HepG2 (cell line): ENCODE measurements around the gene BIN1. TPM values are rescaled to one million over a fixed set of nuclear protein-coding genes. Genes with fewer than 3 reads are reported as not detected.

Experiments
- ATAC-seq: fragments of 200-7000 bp; cut with Tn5 transposase; 3 replicates; pipeline ENCODE4 v1.9.1; 2020; ENCODE audit warnings: mild to moderate bottlenecking, moderate library complexity
- BruUV-seq: library from RNA; stranded (reverse); fragments of 400-500 nt; replicated peaks from 2 replicates; lab custom pipeline; 2021; lab: Mats Ljungman, UMichigan
- CTCF ChIA-PET: fragments of 300-600 bp; formaldehyde crosslinking; extraction: SDS; loops from one replicate; lab custom pipeline; 2021; ENCODE audit warnings: low total read pairs, inconsistent platforms, low intra/inter-chr PET ratio; lab: Yijun Ruan, JAX
- POLR2A ChIA-PET: fragments of 350-600 bp; sonication (Branson Sonifier 250); formaldehyde crosslinking; loops from one replicate; lab custom pipeline; 2020; ENCODE audit warnings: antibody characterized with exemption, inconsistent platforms; lab: Yijun Ruan, JAX
- DNase-seq: peaks from one replicate; pipeline ENCODE4 v3.0.0-alpha.2; 2015; ENCODE audit warnings: low spot score
- FAIRE-seq: peaks from 3 replicates; lab custom pipeline; 2011; peaks lifted over from hg19 to GRCh38; lab: Jason Lieb, UNC
- H2AFZ ChIP-seq: one replicate; pipeline ENCODE4 v1.6.1; 2011; ENCODE audit warnings: low read length, inconsistent platforms
- H3K27ac ChIP-seq: fragments of 300-600 bp; 3 replicates; pipeline ENCODE4 v1.8.0; 2011; ENCODE audit warnings: mixed run types, mild to moderate bottlenecking, mixed read lengths, low read length, inconsistent platforms; ENCODE audit not compliant: insufficient read depth; ENCODE audit errors: extremely low read length
- H3K27me3 ChIP-seq, 2 experiments: fragments of 200-600 bp in 1 of 2; 2 replicates in 1 of 2; 3 replicates in 1 of 2; pipeline versions ENCODE4 v1.6.0 to v1.8.0; 2011; ENCODE audit warnings: low read length in 2 of 2, mild to moderate bottlenecking in 2 of 2, moderate library complexity in 2 of 2, inconsistent platforms in 1 of 2; ENCODE audit not compliant: insufficient read depth in 2 of 2, control insufficient read depth in 1 of 2
- H3K36me3 ChIP-seq, 2 experiments: fragments of 200-600 bp in 1 of 2; replicated peaks in 1 of 2; 2 replicates in 1 of 2; 3 replicates in 1 of 2; pipeline versions ENCODE4 v1.5.1 to v1.8.0; 2011; ENCODE audit warnings: low read length in 2 of 2, inconsistent platforms in 1 of 2; ENCODE audit not compliant: insufficient read depth in 2 of 2, control insufficient read depth in 1 of 2
- H3K4me1 ChIP-seq: 2 replicates; pipeline ENCODE4 v1.5.1; 2012; ENCODE audit warnings: low read length, inconsistent platforms; ENCODE audit not compliant: insufficient read depth
- H3K4me2 ChIP-seq: 2 replicates; pipeline ENCODE4 v1.6.0; 2011; ENCODE audit warnings: low read depth, low read length, inconsistent platforms
- H3K4me3 ChIP-seq, 3 experiments: fragments of 200-600 bp in 1 of 3; sonication (generic), shearing (Covaris generic) in 1 of 3; replicated peaks in 1 of 3; 2 replicates each; pipeline ENCODE4 v1.5.1; 2011 to 2016; ENCODE audit warnings: low read length in 3 of 3, inconsistent platforms in 2 of 3, low read depth in 2 of 3, mild to moderate bottlenecking in 2 of 3, control low read depth in 1 of 3, mixed read lengths in 1 of 3; ENCODE audit not compliant: insufficient read depth in 1 of 3
- H3K79me2 ChIP-seq: one replicate; pipeline ENCODE4 v1.6.1; 2011; ENCODE audit warnings: low read length, inconsistent platforms; ENCODE audit not compliant: insufficient read depth
- H3K9ac ChIP-seq: 2 replicates; pipeline ENCODE4 v1.6.0; 2011; ENCODE audit warnings: mild to moderate bottlenecking, low read depth, low read length, inconsistent platforms; ENCODE audit not compliant: insufficient read depth
- H3K9me3 ChIP-seq: 2 replicates; pipeline ENCODE4 v1.5.1; 2012; ENCODE audit warnings: mild to moderate bottlenecking, low read length
- H4K20me1 ChIP-seq: 2 replicates; pipeline ENCODE4 v1.6.0; 2011; ENCODE audit warnings: inconsistent platforms, mild to moderate bottlenecking, low read length, moderate library complexity; ENCODE audit not compliant: insufficient read depth
- HNRNPH1 ChIP-seq: fragments of 200-400 bp; formaldehyde crosslinking; optimal IDR thresholded peaks from 2 replicates; pipeline ENCODE3; 2017; ENCODE audit warnings: mild to moderate bottlenecking, low read depth, low read length
- MAFF ChIP-seq: IDR thresholded peaks from 2 replicates; pipeline ENCODE4 v1.6.1; 2011; ENCODE audit warnings: low read depth, low read length, improper control_type of control experiment
- MAFK ChIP-seq, 2 experiments: IDR thresholded peaks in 1 of 2; conservative IDR thresholded peaks in 1 of 2; 2 replicates each; pipeline ENCODE4 v1.6.1; 2011; ENCODE audit warnings: improper control_type of control experiment in 2 of 2, low read length in 2 of 2
- NR2F6 ChIP-seq, 2 experiments: IDR thresholded peaks; 2 replicates each; pipeline ENCODE4 v1.6.1; 2016; ENCODE audit warnings: antibody characterized with exemption in 1 of 2, mild to moderate bottlenecking in 1 of 2
- TEAD3 ChIP-seq: optimal IDR thresholded peaks from 2 replicates; pipeline ENCODE3; 2016; ENCODE audit warnings: borderline replicate concordance
- ZNF333 ChIP-seq: sonication (generic); formaldehyde crosslinking; IDR thresholded peaks from 2 replicates; pipeline ENCODE4 v1.4.0; 2020; ENCODE audit warnings: mild to moderate bottlenecking, missing genetic modification reagents, borderline replicate concordance
- whole genome bisulfite sequencing: methylation state at CpG from one replicate; pipeline ENCODE4 v1.1.6; 2017; ENCODE audit warnings: low lambda C conversion rate; 5-methylcytosine and 5-hydroxymethylcytosine counted together
- in situ Hi-C: cut with HindIII; loops from 2 replicates; pipeline ENCODE4 v1.10.0; 2017; ENCODE audit warnings: low pct_unique_long_range_greater_than_20kb; ENCODE audit not compliant: extremely low pct_ligation_motif_present
- intact Hi-C: fragments of 100-400 bp; cut with micrococcal nuclease; formaldehyde crosslinking; loops from one replicate; pipeline ENCODE4 v1.10.0; 2022; ENCODE audit not compliant: unreplicated experiment
- polyA plus RNA-seq, 8 experiments: library from polyadenylated mRNA; depleted of rRNA in 3 of 8; stranded (reverse) in 7 of 8; unstranded in 1 of 8; fragments of >200 nt; fragmentation: Illumina TruSeq in 4 of 8; extraction: Trizol in 4 of 8; gene quantifications; 2 replicates each; pipeline versions ENCODE4 v1.2.1 to v1.2.3, GENCODE V29; 2011 to 2016; ENCODE audit warnings: low read depth in 4 of 8, missing spikeins in 1 of 8, mixed read lengths in 1 of 8; ENCODE audit not compliant: insufficient read depth in 1 of 8
- total RNA-seq, 5 experiments: library from RNA; depleted of rRNA; stranded (reverse); fragments of >200 nt; fragmentation: Illumina TruSeq; extraction: Trizol; gene quantifications; 2 replicates each; pipeline ENCODE4 v1.2.3, GENCODE V29; 2016; ENCODE audit warnings: low read depth in 1 of 5
- TF ChIP-seq, protein P1 (sequence below): sonication (generic); formaldehyde crosslinking; IDR thresholded peaks from 2 replicates; pipeline ENCODE4 v1.4.0; 2020; ENCODE audit warnings: missing genetic modification reagents

BIN1 gene
- total and polyA plus RNA-seq, 2 of the 13 experiments (the other 11 are each of a cell fraction or from before 2014, with no cell fraction given) = 0.93 to 1.2 TPM

DNA sequence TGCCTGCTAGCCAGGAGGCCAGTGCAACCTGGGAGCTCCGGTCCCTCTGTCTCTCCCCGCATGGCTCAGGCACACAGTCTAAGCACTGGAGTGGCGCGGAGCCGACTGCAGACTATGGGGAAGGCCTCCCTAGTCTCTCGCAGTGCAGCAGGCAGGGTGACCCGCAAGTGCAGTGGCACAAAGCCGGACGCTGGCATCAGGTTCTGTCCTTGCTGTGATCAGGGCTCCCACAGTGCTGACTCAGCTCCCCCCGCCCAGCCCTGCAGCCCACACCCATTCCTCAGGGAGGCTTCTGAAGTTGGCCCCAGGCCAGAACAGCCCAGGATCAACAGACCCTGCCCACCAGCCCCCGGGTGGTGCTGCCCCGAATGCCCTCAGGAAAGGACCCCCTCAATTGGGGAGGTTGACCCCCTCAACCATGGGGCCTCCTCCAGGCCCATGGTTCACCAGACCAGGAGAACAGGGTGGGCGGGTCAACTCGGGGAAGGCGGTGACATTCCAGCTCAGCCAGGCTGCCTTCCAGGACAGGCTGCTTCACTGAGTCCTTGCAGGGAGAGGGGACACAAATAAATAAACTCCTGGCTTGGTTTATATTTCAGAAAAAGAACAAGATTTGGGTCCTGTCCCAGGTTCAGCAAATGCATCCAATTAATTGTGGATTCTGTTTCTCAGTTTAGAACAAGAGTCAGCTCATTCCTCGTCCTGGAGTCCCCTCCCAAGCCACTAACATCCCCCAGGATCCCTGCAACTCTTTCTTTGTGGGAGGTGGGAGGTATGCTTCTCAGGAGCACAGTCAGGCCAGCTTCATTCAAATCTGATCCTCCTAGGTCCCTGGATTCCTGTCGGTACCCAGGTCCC is 12.2 kb downstream of the BIN1 start:
- POLR2A ChIA-PET = no interaction called here
- no peaks in the 10 kb centered on the region for H3K4me1 ChIP-seq
- in situ Hi-C loops (no loop called here), intact Hi-C loops (no loop called here)
- no peaks in the 10 kb centered on the region for H4K20me1 ChIP-seq
- H3K79me2 ChIP-seq = no peaks in the 10 kb centered on the region
- H3K4me3 ChIP-seq = no peak overlapping the region
- 52% methylated on average over 10 of the region's 17 CpGs for WGBS
- BruUV-seq = no TSS peak
- no peak overlapping the region for H3K9ac ChIP-seq
- H3K27ac ChIP-seq = no peak overlapping the region
- H3K4me2 ChIP-seq = no peak overlapping the region
- TF ChIP-seq HNRNPH1 = no peak
- TF ChIP-seq MAFK (conservative IDR thresholded peaks at IDR 0.05 in 1 of 2, IDR thresholded peaks at IDR 0.05 in 1 of 2; ENCODE audit: low read length in 2 of 2) = peak; percentile 72 to 82
- TF ChIP-seq MAFF = peak; percentile 65; the same call in 1 of the 2 replicates
- FAIRE-seq = no peak
- H3K27me3 ChIP-seq = peaks cover 3 to 14% of the 10 kb centered on the region in 2 experiments; a peak in 2 of 5 replicates
- H3K36me3 ChIP-seq = no peaks in the 10 kb centered on the region
- no peak overlapping the region for H2AFZ ChIP-seq
- DNase-seq = no peak
- 0 out of 3 replicates have a peak, but pooled peaks have one; percentile 12 for ATAC-seq
- CTCF ChIA-PET = no interaction called here
- no peaks in the 10 kb centered on the region for H3K9me3 ChIP-seq

DNA sequence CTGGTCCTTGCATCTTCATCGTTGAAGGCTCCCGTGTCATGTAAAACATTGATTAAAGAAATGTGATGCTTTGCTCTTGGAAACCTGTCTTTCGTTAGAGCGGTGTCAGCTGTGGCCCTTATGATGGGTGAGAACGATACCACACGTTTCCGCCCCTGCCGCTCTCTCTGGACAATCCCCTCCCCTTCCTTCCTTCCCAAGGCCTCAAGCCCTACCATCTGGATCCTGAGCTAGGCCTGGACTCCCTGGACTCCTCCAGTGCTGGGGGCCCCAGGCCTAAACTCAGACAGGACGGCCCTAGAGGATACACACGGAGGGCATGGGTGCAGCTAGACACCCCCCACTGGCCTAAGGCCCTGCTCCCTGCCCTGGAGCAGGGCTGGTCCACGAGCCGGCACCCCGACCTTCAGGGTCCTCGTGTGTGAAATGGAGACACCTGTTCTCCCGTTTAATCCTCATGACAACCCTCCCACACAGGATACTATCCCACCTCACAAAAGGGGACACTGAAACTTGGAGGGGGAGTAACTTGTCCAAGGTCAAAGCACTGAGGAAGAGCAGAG is 13.2 kb downstream of the BIN1 start:
- Histone ChIP-seq H3K36me3 (no peaks in the 10 kb centered on the region), H4K20me1 (no peaks in the 10 kb centered on the region), H2AFZ (no peak overlapping the region), H3K4me1 (no peaks in the 10 kb centered on the region), H3K27ac (no peak overlapping the region), H3K9ac (no peak overlapping the region), H3K79me2 (no peaks in the 10 kb centered on the region), H3K4me2 (no peak overlapping the region)
- WGBS = 67% methylated on average over 15 of the region's 15 CpGs
- ATAC-seq (no peak), FAIRE-seq (no peak)
- CTCF ChIA-PET = no interaction called here
- intact Hi-C loops = no loop called here
- no TSS peak for BruUV-seq
- TF ChIP-seq NR2F6 (IDR thresholded peaks at IDR 0.05) = no peak
- no peak for TF ChIP-seq NR2F6 (CRISPR knock-in tag; IDR thresholded peaks at IDR 0.05)
- no peak for TF ChIP-seq TEAD3 (CRISPR knock-in tag)
- no peak for TF ChIP-seq ZNF333 (CRISPR knock-in tag)
- TF ChIP-seq, protein P1, sequence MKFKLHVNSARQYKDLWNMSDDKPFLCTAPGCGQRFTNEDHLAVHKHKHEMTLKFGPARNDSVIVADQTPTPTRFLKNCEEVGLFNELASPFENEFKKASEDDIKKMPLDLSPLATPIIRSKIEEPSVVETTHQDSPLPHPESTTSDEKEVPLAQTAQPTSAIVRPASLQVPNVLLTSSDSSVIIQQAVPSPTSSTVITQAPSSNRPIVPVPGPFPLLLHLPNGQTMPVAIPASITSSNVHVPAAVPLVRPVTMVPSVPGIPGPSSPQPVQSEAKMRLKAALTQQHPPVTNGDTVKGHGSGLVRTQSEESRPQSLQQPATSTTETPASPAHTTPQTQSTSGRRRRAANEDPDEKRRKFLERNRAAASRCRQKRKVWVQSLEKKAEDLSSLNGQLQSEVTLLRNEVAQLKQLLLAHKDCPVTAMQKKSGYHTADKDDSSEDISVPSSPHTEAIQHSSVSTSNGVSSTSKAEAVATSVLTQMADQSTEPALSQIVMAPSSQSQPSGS (CRISPR knock-in tag) = no peak
- TF ChIP-seq, all 625 proteins: peak for 0
- Histone ChIP-seq H3K9me3 (no peaks in the 10 kb centered on the region), H3K4me3 (no peak overlapping the region), H3K27me3 (peaks cover 3 to 13% of the 10 kb centered on the region in 2 experiments; a peak in 2 of 5 replicates)
- DNase-seq = no peak
- in situ Hi-C loops = no loop called here
- POLR2A ChIA-PET = no interaction called here
